DND-41 (cell line): Measurements from ENCODE around the gene VPREB3.

ENCODE experiments used
- ATAC-seq: fragments of 200-7000 bp; cut with Tn5 transposase; 3 replicates; pipeline ENCODE4 v1.9.1; 2021; ENCODE audit warnings: low read depth; ENCODE audit not compliant: insufficient read depth
- DNase-seq: peaks from one replicate; pipeline ENCODE4 v3.0.0-alpha.2; 2020
- H2AFZ ChIP-seq: 2 replicates; pipeline ENCODE4 v1.6.0; 2012; ENCODE audit warnings: low read depth, low read length
- H3K27ac ChIP-seq: 2 replicates; pipeline ENCODE4 v1.5.1; 2012; ENCODE audit warnings: low read length, inconsistent platforms
- H3K27me3 ChIP-seq: fragments of 200-600 bp; sonication (generic); 2 replicates; pipeline ENCODE4 v1.6.0; 2012; ENCODE audit warnings: low read length, mild to moderate bottlenecking, inconsistent platforms; ENCODE audit not compliant: insufficient read depth, poor library complexity
- H3K36me3 ChIP-seq: 2 replicates; pipeline ENCODE4 v1.5.1; 2012; ENCODE audit warnings: low read length, inconsistent platforms; ENCODE audit not compliant: insufficient read depth
- H3K4me1 ChIP-seq: 2 replicates; pipeline ENCODE4 v1.5.1; 2012; ENCODE audit warnings: mild to moderate bottlenecking, low read length; ENCODE audit not compliant: insufficient read depth
- H3K4me2 ChIP-seq: 2 replicates; pipeline ENCODE4 v1.6.0; 2012; ENCODE audit warnings: mild to moderate bottlenecking, moderate library complexity, low read length, inconsistent platforms; ENCODE audit not compliant: insufficient read depth
- H3K4me3 ChIP-seq, 2 experiments: fragments of 200-600 bp in 1 of 2; shearing (Covaris generic) in 1 of 2; 2 replicates each; pipeline ENCODE4 v1.5.1; 2012 to 2016; ENCODE audit warnings: inconsistent platforms in 2 of 2, low read length in 2 of 2, mild to moderate bottlenecking in 2 of 2, low read depth in 1 of 2, moderate library complexity in 1 of 2
- H3K79me2 ChIP-seq: 2 replicates; pipeline ENCODE4 v1.6.0; 2012; ENCODE audit warnings: low read length, inconsistent platforms; ENCODE audit not compliant: insufficient read depth
- H3K9ac ChIP-seq: 2 replicates; pipeline ENCODE4 v1.6.0; 2012; ENCODE audit warnings: low read depth, mild to moderate bottlenecking, inconsistent platforms, low read length, moderate library complexity
- H3K9me3 ChIP-seq: 2 replicates; pipeline ENCODE4 v1.5.1; 2012; ENCODE audit warnings: low read length, moderate library complexity, mild to moderate bottlenecking, inconsistent platforms; ENCODE audit not compliant: insufficient read depth, severe bottlenecking
- H4K20me1 ChIP-seq: 2 replicates; pipeline ENCODE4 v1.6.0; 2012; ENCODE audit warnings: low read length; ENCODE audit not compliant: insufficient read depth
- EZH2 ChIP-seq: IDR thresholded peaks from 3 replicates; pipeline ENCODE4 v1.6.1; 2012; ENCODE audit warnings: borderline replicate concordance, low read depth, mild to moderate bottlenecking, moderate library complexity, low read length, inconsistent platforms; ENCODE audit not compliant: severe bottlenecking
- TF ChIP-seq, protein P1 (sequence below): IDR thresholded peaks from 2 replicates; pipeline ENCODE4 v1.5.1; 2012; ENCODE audit warnings: borderline replicate concordance, low read length, moderate library complexity, mild to moderate bottlenecking; ENCODE audit not compliant: poor library complexity, severe bottlenecking; ENCODE audit errors: extremely low read depth

Gene VPREB3

DNA sequence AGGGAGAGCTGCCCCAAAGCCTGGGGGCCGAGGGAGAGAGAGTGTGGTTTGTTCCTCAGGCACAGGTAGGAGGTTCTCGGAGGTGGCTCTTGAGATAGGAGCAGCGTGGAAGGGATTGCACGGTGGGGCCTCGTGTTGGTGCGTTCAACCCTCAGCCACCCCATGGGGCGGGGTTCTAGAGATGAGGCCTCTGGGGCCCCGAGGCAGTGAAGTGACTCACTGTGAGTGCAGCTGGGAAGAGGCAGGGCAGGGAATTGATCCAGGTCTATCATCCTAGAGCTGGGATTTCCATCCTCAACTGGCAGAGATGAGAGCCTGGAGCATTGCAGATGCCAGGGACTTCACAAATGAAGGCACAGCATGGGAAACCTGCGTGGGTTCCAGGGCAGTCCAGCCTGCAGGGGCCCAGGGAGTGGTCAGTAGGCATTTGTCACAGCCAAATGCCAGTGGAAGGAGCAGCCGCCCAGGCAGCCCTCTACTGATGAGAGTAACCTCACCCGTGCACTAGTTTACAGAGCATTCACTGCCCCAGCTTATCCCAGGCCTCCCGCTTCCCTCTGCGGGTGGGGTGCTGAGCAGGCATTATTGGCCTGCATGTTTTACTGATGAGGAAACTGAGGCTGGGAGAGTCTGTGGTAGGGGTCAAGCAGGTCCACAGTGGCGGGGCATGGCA, 27.4 kb upstream of the VPREB3 start:
- no peaks in the 10 kb centered on the region for H3K27me3 ChIP-seq
- TF ChIP-seq, protein P1, sequence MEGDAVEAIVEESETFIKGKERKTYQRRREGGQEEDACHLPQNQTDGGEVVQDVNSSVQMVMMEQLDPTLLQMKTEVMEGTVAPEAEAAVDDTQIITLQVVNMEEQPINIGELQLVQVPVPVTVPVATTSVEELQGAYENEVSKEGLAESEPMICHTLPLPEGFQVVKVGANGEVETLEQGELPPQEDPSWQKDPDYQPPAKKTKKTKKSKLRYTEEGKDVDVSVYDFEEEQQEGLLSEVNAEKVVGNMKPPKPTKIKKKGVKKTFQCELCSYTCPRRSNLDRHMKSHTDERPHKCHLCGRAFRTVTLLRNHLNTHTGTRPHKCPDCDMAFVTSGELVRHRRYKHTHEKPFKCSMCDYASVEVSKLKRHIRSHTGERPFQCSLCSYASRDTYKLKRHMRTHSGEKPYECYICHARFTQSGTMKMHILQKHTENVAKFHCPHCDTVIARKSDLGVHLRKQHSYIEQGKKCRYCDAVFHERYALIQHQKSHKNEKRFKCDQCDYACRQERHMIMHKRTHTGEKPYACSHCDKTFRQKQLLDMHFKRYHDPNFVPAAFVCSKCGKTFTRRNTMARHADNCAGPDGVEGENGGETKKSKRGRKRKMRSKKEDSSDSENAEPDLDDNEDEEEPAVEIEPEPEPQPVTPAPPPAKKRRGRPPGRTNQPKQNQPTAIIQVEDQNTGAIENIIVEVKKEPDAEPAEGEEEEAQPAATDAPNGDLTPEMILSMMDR: no peak
- no peak for TF ChIP-seq EZH2
- no peak overlapping the region for H3K4me3 ChIP-seq
- DNase-seq (no peak), ATAC-seq (no peak)
- H4K20me1 ChIP-seq: no peaks in the 10 kb centered on the region
- H3K79me2 ChIP-seq: no peaks in the 10 kb centered on the region
- no peak overlapping the region for H3K27ac ChIP-seq
- peaks cover 14% of the 10 kb centered on the region for H3K4me1 ChIP-seq
- no peak overlapping the region for H3K9ac ChIP-seq
- H3K36me3 ChIP-seq: no peaks in the 10 kb centered on the region
- no peak overlapping the region for H2AFZ ChIP-seq
- no peak overlapping the region for H3K4me2 ChIP-seq
- no peaks in the 10 kb centered on the region for H3K9me3 ChIP-seq

DNA sequence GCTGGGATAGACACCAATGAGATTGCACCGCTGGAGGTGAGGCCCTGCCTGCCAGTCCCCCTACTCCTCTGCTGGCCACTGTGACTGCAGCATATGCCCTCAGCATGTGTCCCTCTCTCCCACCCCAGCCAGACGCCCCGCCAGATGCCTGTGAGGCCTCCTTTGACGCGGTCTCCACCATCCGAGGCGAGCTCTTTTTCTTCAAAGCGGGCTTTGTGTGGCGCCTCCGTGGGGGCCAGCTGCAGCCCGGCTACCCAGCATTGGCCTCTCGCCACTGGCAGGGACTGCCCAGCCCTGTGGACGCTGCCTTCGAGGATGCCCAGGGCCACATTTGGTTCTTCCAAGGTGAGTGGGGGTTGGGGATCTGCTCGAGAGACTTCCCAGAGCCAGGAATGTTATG, 26.8 kb upstream of the VPREB3 start:
- no peaks in the 10 kb centered on the region for H3K27me3 ChIP-seq
- H3K27ac ChIP-seq: no peak overlapping the region
- H3K4me1 ChIP-seq: peaks cover 8% of the 10 kb centered on the region
- no peaks in the 10 kb centered on the region for H3K79me2 ChIP-seq
- no peak overlapping the region for H3K4me2 ChIP-seq
- no peak for ATAC-seq
- H3K36me3 ChIP-seq: no peaks in the 10 kb centered on the region
- no peak overlapping the region for H3K4me3 ChIP-seq
- H4K20me1 ChIP-seq: no peaks in the 10 kb centered on the region
- no peak overlapping the region for H3K9ac ChIP-seq
- TF ChIP-seq EZH2: no peak
- TF ChIP-seq, protein P1: no peak
- no peak for DNase-seq
- no peak overlapping the region for H2AFZ ChIP-seq
- H3K9me3 ChIP-seq: no peaks in the 10 kb centered on the region

DNA sequence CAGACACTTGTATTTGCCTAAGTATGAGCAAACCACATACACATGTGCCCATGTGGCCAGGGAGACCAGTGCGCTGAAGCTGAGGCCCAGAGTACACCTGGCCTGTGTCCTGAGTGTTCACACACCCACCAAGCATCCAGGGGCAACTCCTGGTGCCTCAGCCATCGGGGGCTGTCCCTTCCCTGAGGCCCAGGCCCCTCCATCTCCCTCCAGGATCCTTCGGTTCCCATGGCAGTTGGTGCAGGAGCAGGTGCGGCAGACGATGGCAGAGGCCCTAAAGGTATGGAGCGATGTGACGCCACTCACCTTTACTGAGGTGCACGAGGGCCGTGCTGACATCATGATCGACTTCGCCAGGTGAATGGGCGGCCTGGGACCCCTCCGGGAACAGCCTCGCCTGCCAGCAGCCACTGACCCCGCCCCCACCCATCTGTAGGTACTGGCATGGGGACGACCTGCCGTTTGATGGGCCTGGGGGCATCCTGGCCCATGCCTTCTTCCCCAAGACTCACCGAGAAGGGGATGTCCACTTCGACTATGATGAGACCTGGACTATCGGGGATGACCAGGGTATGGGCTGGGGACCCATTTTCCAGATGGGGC, 26.0 kb upstream of the VPREB3 start:
- Histone ChIP-seq H3K4me2 (no peak overlapping the region), H3K4me3 (no peak overlapping the region), H3K9ac (no peak overlapping the region), H3K36me3 (no peaks in the 10 kb centered on the region), H3K79me2 (no peaks in the 10 kb centered on the region), H2AFZ (no peak overlapping the region), H3K27me3 (no peaks in the 10 kb centered on the region), H4K20me1 (no peaks in the 10 kb centered on the region), H3K4me1 (no peaks in the 10 kb centered on the region; the same call in 1 of the 2 replicates), H3K9me3 (no peaks in the 10 kb centered on the region), H3K27ac (no peak overlapping the region)
- DNase-seq: no peak
- TF ChIP-seq, protein P1: no peak
- no peak for TF ChIP-seq EZH2
- ATAC-seq: no peak
